B cell (primary cell): Measurements from ENCODE around the gene SIRT7. TPM values are rescaled to one million over a fixed set of nuclear protein-coding genes. Genes with fewer than 3 reads are reported as not detected.
A peak's percentile ranks its signal among the peaks of the same experiment; 100 is the strongest.

ENCODE experiments used
- ATAC-seq: fragments of 200-7000 bp; cut with Tn5 transposase; one replicate; pipeline ENCODE4 v1.10.0; 2021; ENCODE audit warnings: low read depth, mild to moderate bottlenecking, moderate number of reproducible peaks, moderate library complexity
- CTCF ChIA-PET: fragments of 350-600 bp; sonication (Branson Sonifier 250); formaldehyde crosslinking; loops from one replicate; lab custom pipeline; 2021; ENCODE audit warnings: antibody characterized with exemption, inconsistent platforms; lab: Charles Lee
- POLR2A ChIA-PET: fragments of 350-600 bp; sonication (Branson Sonifier 250); formaldehyde crosslinking; loops from one replicate; lab custom pipeline; 2021; ENCODE audit warnings: antibody characterized with exemption; lab: Charles Lee
- DNase-seq: peaks from one replicate; pipeline ENCODE4 v3.0.0; 2013
- H2AFZ ChIP-seq: 2 replicates; pipeline ENCODE4 v1.6.1; 2012; ENCODE audit warnings: mild to moderate bottlenecking, low read depth, low read length; ENCODE audit not compliant: insufficient read depth, poor library complexity, severe bottlenecking
- H3K27ac ChIP-seq, 2 donors: 1 replicate in 1 of 2; 2 replicates in 1 of 2; pipeline ENCODE4 v1.5.1; 2012 to 2013; ENCODE audit warnings: low read length in 2 of 2, mild to moderate bottlenecking in 2 of 2, moderate library complexity in 1 of 2
- H3K27me3 ChIP-seq, 4 experiments: fragments of 200-600 bp in 1 of 4; sonication (generic) in 1 of 4; replicated peaks in 1 of 4; 1 replicate in 2 of 4; 2 replicates in 2 of 4; pipeline versions ENCODE4 v1.6.1 to v1.7.0; 2013 to 2016; ENCODE audit warnings: low read length in 3 of 4, mild to moderate bottlenecking in 2 of 4, mixed read lengths in 1 of 4, moderate library complexity in 1 of 4; ENCODE audit not compliant: insufficient read depth in 4 of 4, control insufficient read depth in 3 of 4; ENCODE audit errors: control extremely low read depth in 1 of 4
- H3K36me3 ChIP-seq, 2 experiments: replicated peaks in 1 of 2; 1 replicate in 1 of 2; 2 replicates in 1 of 2; pipeline versions ENCODE4 v1.6.1 to v1.7.1; 2013; ENCODE audit warnings: low read length in 1 of 2; ENCODE audit not compliant: insufficient read depth in 2 of 2, control insufficient read depth in 1 of 2; ENCODE audit errors: control extremely low read depth in 1 of 2, extremely low read depth in 1 of 2
- H3K4me1 ChIP-seq, 2 donors: fragments of 200-600 bp in 1 of 2; sonication (generic) in 1 of 2; 1 replicate in 1 of 2; 2 replicates in 1 of 2; pipeline versions ENCODE4 v1.5.1 to v1.6.1; 2013 to 2017; ENCODE audit warnings: low read length in 2 of 2; ENCODE audit not compliant: control insufficient read depth in 2 of 2, insufficient read depth in 2 of 2
- H3K4me2 ChIP-seq: replicated peaks from 2 replicates; pipeline ENCODE3; 2012; ENCODE audit warnings: mild to moderate bottlenecking, low read depth, low read length; ENCODE audit not compliant: poor library complexity, severe bottlenecking
- H3K4me3 ChIP-seq, 5 experiments: fragments of 200-600 bp in 1 of 5; sonication (generic) in 1 of 5; 1 replicate in 3 of 5; 2 replicates in 2 of 5; pipeline versions ENCODE4 v1.5.1 to v1.7.0; 2011 to 2016; ENCODE audit warnings: low read length in 4 of 5, mild to moderate bottlenecking in 4 of 5, low read depth in 2 of 5, control low read depth in 1 of 5, moderate library complexity in 1 of 5; ENCODE audit not compliant: insufficient read depth in 1 of 5; ENCODE audit errors: control extremely low read depth in 1 of 5, extremely low read depth in 1 of 5
- H3K79me2 ChIP-seq: fragments of 200-600 bp; sonication (generic); one replicate; pipeline ENCODE4 v1.6.0; 2016; ENCODE audit warnings: low read length; ENCODE audit not compliant: control insufficient read depth, insufficient read depth
- H3K9ac ChIP-seq: fragments of 200-600 bp; sonication (generic); 2 replicates; pipeline ENCODE4 v1.6.1; 2017; ENCODE audit warnings: mild to moderate bottlenecking, low read length, moderate library complexity
- H3K9me3 ChIP-seq, 3 donors: one replicate each; pipeline versions ENCODE4 v1.6.1 to v1.7.1; 2013; ENCODE audit warnings: low read length in 2 of 3; ENCODE audit not compliant: control insufficient read depth in 2 of 3, insufficient read depth in 1 of 3; ENCODE audit errors: control extremely low read depth in 1 of 3
- H4K20me1 ChIP-seq: 2 replicates; pipeline ENCODE4 v1.6.0; 2012; ENCODE audit warnings: mild to moderate bottlenecking, low read length; ENCODE audit not compliant: insufficient read depth, control insufficient read depth, poor library complexity, severe bottlenecking
- H3K27ac Mint-ChIP-seq: one replicate; pipeline ENCODE4 v1.8.0; 2021; ENCODE audit warnings: mixed read lengths
- H3K27me3 Mint-ChIP-seq: one replicate; pipeline ENCODE4 v1.8.0; 2021; ENCODE audit warnings: mixed read lengths
- H3K4me1 Mint-ChIP-seq: one replicate; pipeline ENCODE4 v1.8.0; 2021; ENCODE audit warnings: mixed read lengths
- H3K4me3 Mint-ChIP-seq: one replicate; pipeline ENCODE4 v1.8.0; 2021; ENCODE audit warnings: mixed read lengths
- H3K9me3 Mint-ChIP-seq: one replicate; pipeline ENCODE4 v1.8.0; 2022; ENCODE audit warnings: mixed read lengths; ENCODE audit not compliant: insufficient read depth
- EZH2 ChIP-seq: IDR thresholded peaks from 2 replicates; pipeline ENCODE4 v1.6.1; 2012; ENCODE audit warnings: borderline replicate concordance, low read depth, mild to moderate bottlenecking, moderate library complexity, low read length; ENCODE audit not compliant: insufficient read depth, poor library complexity, severe bottlenecking
- whole genome bisulfite sequencing: methylation state at CpG from one replicate; pipeline ENCODE4 v1.1.5; 2013; ENCODE audit warnings: missing lambda C conversion rate; ENCODE audit not compliant: insufficient coverage; 5-methylcytosine and 5-hydroxymethylcytosine counted together
- intact Hi-C: fragments of 100-400 bp; cut with micrococcal nuclease; formaldehyde crosslinking; loops from one replicate; pipeline ENCODE4 v1.10.0; 2022
- polyA plus RNA-seq: library from polyadenylated mRNA; depleted of rRNA; stranded (reverse); fragments of >200 nt; gene quantifications from 2 replicates; pipeline ENCODE4 v1.2.3, GENCODE V29; 2012
- total RNA-seq, 2 donors: library from RNA; stranded (reverse); fragments of 120-200 nt in 1 of 2; gene quantifications; 1 replicate in 1 of 2; 2 replicates in 1 of 2; pipeline versions ENCODE4 v1.2.3 to v1.2.4, GENCODE V29; 2013 to 2022
- TF ChIP-seq, protein P1 (sequence below): fragments of 200-600 bp; IDR thresholded peaks from one replicate; pipeline ENCODE4 v1.8.0; 2022; ENCODE audit warnings: antibody characterized with exemption, mild to moderate bottlenecking

SIRT7 gene
- total and polyA plus RNA-seq, 2 donors (not counting 1 experiment from before 2014, with no cell fraction given) = 77.2 to 82.7 TPM

- H3K36me3 ChIP-seq = peaks cover 1 to 17% of the 10 kb centered on the region in 2 experiments
- H3K27me3 ChIP-seq = no peaks in the 10 kb centered on the region
- H3K4me3 ChIP-seq = no peak overlapping the region
- H3K9ac ChIP-seq = no peak overlapping the region
- Mint-ChIP-seq H3K9me3 (no peaks in the 10 kb centered on the region), H3K4me1 (peaks cover 39% of the 10 kb centered on the region), H3K27ac (no peak overlapping the region), H3K4me3 (no peak overlapping the region), H3K27me3 (no peaks in the 10 kb centered on the region)
- H2AFZ ChIP-seq = no peak overlapping the region
- DNase-seq (peak; percentile 27), ATAC-seq (no peak)
- TF ChIP-seq, protein P1, sequence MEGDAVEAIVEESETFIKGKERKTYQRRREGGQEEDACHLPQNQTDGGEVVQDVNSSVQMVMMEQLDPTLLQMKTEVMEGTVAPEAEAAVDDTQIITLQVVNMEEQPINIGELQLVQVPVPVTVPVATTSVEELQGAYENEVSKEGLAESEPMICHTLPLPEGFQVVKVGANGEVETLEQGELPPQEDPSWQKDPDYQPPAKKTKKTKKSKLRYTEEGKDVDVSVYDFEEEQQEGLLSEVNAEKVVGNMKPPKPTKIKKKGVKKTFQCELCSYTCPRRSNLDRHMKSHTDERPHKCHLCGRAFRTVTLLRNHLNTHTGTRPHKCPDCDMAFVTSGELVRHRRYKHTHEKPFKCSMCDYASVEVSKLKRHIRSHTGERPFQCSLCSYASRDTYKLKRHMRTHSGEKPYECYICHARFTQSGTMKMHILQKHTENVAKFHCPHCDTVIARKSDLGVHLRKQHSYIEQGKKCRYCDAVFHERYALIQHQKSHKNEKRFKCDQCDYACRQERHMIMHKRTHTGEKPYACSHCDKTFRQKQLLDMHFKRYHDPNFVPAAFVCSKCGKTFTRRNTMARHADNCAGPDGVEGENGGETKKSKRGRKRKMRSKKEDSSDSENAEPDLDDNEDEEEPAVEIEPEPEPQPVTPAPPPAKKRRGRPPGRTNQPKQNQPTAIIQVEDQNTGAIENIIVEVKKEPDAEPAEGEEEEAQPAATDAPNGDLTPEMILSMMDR = no peak
- TF ChIP-seq EZH2 = no peak
- intact Hi-C loops = loop anchor here (5.0 to 10.0 kb wide), 2 partner anchors 347 to 431 kb away; no protein-coding TSS in a partner anchor
- no peak overlapping the region for H3K4me2 ChIP-seq
- 94% methylated on average over 8 of the region's 9 CpGs for WGBS
- no peak overlapping the region for H3K27ac ChIP-seq
- H4K20me1 ChIP-seq = peaks cover 57% of the 10 kb centered on the region
- H3K4me1 ChIP-seq = peaks cover 15 to 30% of the 10 kb centered on the region in 2 donors
- POLR2A ChIA-PET = no interaction called here
- CTCF ChIA-PET = no interaction called here
- H3K79me2 ChIP-seq = peaks cover 47% of the 10 kb centered on the region
- no peaks in the 10 kb centered on the region for H3K9me3 ChIP-seq
Observed at GRCh38 chr17:81863833-81864768, 53.9 kb downstream of the SIRT7 start.
